T-helper 1 cell treated with Interleukin-12 subunit alpha and Interleukin-12 subunit beta and Interleukin-4 antibody, amounts not matched to agents 30 μg/mL and 1 μg/mL, for 36 hours (primary cell): ENCODE data around the gene SNRPA.

Experiments
- H3K27ac Mint-ChIP-seq: one replicate; pipeline ENCODE4 v1.8.0; 2021; ENCODE audit warnings: mild to moderate bottlenecking, mixed read lengths
- H3K27me3 Mint-ChIP-seq: one replicate; pipeline ENCODE4 v1.8.0; 2021; ENCODE audit warnings: low read depth, mixed read lengths
- H3K36me3 Mint-ChIP-seq: one replicate; pipeline ENCODE4 v1.8.0; 2021; ENCODE audit warnings: low read depth, mixed read lengths
- H3K4me1 Mint-ChIP-seq: one replicate; pipeline ENCODE4 v1.8.0; 2021; ENCODE audit warnings: low read depth, mixed read lengths
- H3K4me3 Mint-ChIP-seq: one replicate; pipeline ENCODE4 v1.8.0; 2021; ENCODE audit warnings: mild to moderate bottlenecking, moderate library complexity, mixed read lengths
- H3K9me3 Mint-ChIP-seq: one replicate; pipeline ENCODE4 v1.8.0; 2021; ENCODE audit warnings: mixed read lengths

Gene SNRPA

GRCh38 chr19:40786060-40787037, 35.3 kb downstream of the SNRPA start:
- no peaks in the 10 kb centered on the region for H3K9me3 Mint-ChIP-seq
- H3K4me3 Mint-ChIP-seq, result no peak overlapping the region
- H3K27me3 Mint-ChIP-seq, result no peaks in the 10 kb centered on the region
- peaks cover 12% of the 10 kb centered on the region for H3K4me1 Mint-ChIP-seq
- H3K27ac Mint-ChIP-seq, result no peak overlapping the region
- peaks cover 24% of the 10 kb centered on the region for H3K36me3 Mint-ChIP-seq

- Mint-ChIP-seq H3K4me1 (peaks cover 15% of the 10 kb centered on the region), H3K9me3 (no peaks in the 10 kb centered on the region), H3K36me3 (peaks cover 19% of the 10 kb centered on the region), H3K27ac (no peak overlapping the region), H3K4me3 (no peak overlapping the region), H3K27me3 (no peaks in the 10 kb centered on the region)
Measured at GRCh38 chr19:40791349-40791748, 40.3 kb downstream of the SNRPA start.

- Mint-ChIP-seq H3K27me3 (no peaks in the 10 kb centered on the region), H3K4me3 (no peak overlapping the region), H3K9me3 (no peaks in the 10 kb centered on the region), H3K27ac (no peak overlapping the region), H3K36me3 (peaks cover 18% of the 10 kb centered on the region), H3K4me1 (peaks cover 18% of the 10 kb centered on the region)
Measured at GRCh38 chr19:40791996-40792395, 41.0 kb downstream of the SNRPA start.

DNA sequence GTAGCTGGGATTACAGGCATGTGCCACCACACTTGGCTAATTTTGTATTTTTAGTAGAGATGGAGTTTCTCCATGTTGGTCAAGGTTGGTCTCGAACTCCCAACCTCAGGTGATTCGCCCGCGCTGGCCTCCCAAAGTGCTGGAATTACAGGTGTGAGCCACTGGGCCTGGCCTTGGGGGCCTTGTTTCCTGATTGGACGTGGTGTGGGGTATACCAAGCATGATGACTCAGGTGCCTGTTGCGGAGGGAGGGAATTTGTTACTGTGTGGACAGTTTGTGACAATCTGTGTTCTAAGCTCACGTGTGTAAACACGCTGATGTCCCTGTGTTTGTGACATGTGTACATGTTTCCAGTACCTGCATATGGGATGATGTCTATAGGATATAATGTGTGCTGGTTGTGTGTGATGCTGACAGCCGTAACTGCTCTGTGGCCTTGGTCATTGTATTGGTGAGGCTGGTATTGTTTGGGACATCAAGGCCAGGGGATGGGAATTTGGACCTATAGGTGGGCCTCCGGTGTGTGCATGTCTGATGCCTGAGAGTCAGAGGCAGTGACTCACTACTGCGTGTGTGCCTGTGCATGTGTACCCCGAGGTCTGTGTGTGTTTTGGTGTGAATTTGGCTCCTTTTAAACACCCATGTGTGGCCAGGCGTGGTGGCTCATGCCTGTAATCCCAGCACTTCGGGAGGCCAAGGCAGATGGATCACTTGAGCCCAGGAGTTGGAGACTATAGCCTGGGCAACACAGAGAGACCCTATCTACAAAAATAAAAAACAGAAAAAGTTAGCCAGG, 46.4 kb downstream of the SNRPA start:
- H3K36me3 Mint-ChIP-seq, result peaks cover 27% of the 10 kb centered on the region

GRCh38 chr19:40797963-40798682, 47.1 kb downstream of the SNRPA start:
- Mint-ChIP-seq H3K27me3 (no peaks in the 10 kb centered on the region), H3K4me3 (peak overlapping the region; percentile 92), H3K9me3 (no peaks in the 10 kb centered on the region), H3K4me1 (peaks cover 39% of the 10 kb centered on the region), H3K27ac (peak overlapping the region; percentile 93), H3K36me3 (peaks cover 34% of the 10 kb centered on the region)

More for the DNA sequence above, 46.4 kb downstream of the SNRPA start:
- Mint-ChIP-seq H3K27ac (peak overlapping the region; percentile 93), H3K4me3 (no peak overlapping the region), H3K27me3 (no peaks in the 10 kb centered on the region), H3K9me3 (no peaks in the 10 kb centered on the region), H3K4me1 (peaks cover 34% of the 10 kb centered on the region)

- peak within 1 kb of the TSS; percentile 93 for H3K27ac Mint-ChIP-seq
Measured at GRCh38 chr19:40798683-40799557, 47.9 kb downstream of the SNRPA start, which contains the start of gene EGLN2. Gene EGLN2 (plus strand): TSS chr19:40799191. CDS start chr19:40800573, 1,382 bp downstream.

DNA sequence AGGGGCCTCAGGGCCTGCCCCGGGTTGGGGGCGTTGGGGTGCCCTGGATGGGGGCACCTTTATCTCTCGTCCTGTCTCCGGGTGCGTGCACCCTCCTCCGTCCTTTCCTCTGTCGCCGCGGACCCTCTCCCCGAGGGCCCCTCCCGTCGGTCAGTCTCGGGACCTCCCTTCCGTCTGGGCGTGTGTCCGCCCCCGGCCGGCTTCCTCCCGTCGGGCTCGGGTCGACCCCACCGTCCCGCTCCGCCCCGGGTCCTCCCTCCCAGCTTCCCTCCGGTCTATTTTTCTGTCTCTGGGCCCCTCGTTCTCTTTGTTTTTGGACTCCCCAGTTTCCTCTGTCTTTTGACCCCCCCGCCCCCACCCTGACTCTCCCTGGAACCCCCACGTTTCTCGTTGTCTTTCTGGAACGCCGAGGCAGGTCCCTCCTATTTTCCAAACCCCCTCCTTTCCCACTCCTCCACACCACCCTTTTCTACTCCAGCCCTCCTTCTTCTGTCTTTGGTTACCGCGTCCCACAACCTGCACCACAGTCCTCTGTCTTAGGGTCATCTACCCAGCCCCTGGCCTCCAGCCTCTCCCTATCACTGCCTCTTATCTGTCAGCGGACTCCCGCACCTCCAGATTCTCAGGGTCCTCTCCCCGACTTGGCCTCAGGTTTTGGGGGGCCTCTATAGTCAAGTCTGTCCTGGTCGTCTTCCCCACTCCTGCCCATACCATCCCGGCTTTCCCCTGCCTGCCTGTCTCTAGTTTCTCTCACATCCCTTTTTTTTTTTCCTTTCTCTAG, 48.7 kb downstream of the SNRPA start:
- peak overlapping the region; percentile 86 for H3K27ac Mint-ChIP-seq
- peak overlapping the region; percentile 96 for H3K4me3 Mint-ChIP-seq
- H3K4me1 Mint-ChIP-seq, result peaks cover 56% of the 10 kb centered on the region
- H3K27me3 Mint-ChIP-seq, result no peaks in the 10 kb centered on the region
- H3K9me3 Mint-ChIP-seq, result no peaks in the 10 kb centered on the region
- peaks cover 44% of the 10 kb centered on the region for H3K36me3 Mint-ChIP-seq

More at GRCh38 chr19:40798683-40799557, 47.9 kb downstream of the SNRPA start, which contains the start of gene EGLN2:
- Mint-ChIP-seq H3K4me1 (peaks cover 47% of the 10 kb centered on the region), H3K4me3 (peak within 1 kb of the TSS; percentile 96), H3K27me3 (no peaks in the 10 kb centered on the region), H3K9me3 (no peaks in the 10 kb centered on the region), H3K36me3 (peaks cover 40% of the 10 kb centered on the region)

- Mint-ChIP-seq H3K9me3 (no peaks in the 10 kb centered on the region), H3K27ac (peak overlapping the region; percentile 86), H3K27me3 (no peaks in the 10 kb centered on the region), H3K36me3 (peaks cover 44% of the 10 kb centered on the region), H3K4me1 (peaks cover 63% of the 10 kb centered on the region), H3K4me3 (peak overlapping the region; percentile 96)
Measured at GRCh38 chr19:40800339-40800996, 49.5 kb downstream of the SNRPA start.

DNA sequence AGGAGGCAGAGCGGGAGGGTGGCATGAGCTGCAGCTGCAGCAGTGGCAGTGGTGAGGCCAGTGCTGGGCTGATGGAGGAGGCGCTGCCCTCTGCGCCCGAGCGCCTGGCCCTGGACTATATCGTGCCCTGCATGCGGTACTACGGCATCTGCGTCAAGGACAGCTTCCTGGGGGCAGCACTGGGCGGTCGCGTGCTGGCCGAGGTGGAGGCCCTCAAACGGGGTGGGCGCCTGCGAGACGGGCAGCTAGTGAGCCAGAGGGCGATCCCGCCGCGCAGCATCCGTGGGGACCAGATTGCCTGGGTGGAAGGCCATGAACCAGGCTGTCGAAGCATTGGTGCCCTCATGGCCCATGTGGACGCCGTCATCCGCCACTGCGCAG, 50.0 kb downstream of the SNRPA start:
- Mint-ChIP-seq H3K4me1 (peaks cover 67% of the 10 kb centered on the region), H3K4me3 (peak overlapping the region; percentile 96), H3K27me3 (no peaks in the 10 kb centered on the region), H3K27ac (peak overlapping the region; percentile 96), H3K36me3 (peaks cover 46% of the 10 kb centered on the region), H3K9me3 (no peaks in the 10 kb centered on the region)

DNA sequence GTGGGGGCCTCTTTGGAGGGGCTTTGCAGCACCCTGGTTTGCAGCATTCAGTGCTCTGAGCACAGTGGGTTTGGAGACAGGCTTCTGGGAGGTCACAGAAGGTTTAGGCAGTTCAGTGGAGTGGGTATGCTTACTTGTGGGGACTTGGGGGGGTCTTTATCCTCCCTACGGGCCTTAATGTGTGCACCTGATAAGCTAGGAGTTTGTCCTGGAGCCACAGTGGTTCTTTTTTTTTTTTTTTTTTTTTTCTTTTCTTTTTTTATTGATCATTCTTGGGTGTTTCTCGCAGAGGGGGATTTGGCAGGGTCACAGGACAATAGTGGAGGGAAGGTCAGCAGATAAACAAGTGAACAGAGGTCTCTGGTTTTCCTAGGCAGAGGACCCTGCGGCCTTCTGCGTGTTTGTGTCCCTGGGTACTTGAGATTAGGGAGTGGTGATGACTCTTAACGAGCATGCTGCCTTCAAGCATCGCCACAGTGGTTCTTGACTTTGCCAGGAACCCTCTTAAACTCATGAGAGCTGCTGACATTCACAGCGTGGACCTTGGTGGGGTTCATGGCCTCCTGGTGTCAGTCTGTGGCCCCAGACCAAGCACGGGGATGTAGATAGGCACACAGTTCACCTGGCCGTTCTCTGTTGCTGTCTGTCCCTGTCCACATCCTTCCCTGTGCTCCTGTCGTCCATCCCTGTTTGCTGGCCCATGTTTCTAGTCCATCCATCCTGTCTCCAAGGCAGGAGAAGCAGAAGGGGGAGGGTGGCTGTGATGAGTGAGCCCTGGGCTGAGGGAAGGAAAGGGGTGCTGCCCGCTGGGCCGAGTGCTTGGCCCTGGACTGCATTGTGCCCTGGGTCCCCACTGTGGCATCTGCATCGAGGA, 50.7 kb downstream of the SNRPA start:
- Mint-ChIP-seq H3K36me3 (peaks cover 44% of the 10 kb centered on the region), H3K27me3 (no peaks in the 10 kb centered on the region), H3K27ac (peak overlapping the region; percentile 96)

DNA sequence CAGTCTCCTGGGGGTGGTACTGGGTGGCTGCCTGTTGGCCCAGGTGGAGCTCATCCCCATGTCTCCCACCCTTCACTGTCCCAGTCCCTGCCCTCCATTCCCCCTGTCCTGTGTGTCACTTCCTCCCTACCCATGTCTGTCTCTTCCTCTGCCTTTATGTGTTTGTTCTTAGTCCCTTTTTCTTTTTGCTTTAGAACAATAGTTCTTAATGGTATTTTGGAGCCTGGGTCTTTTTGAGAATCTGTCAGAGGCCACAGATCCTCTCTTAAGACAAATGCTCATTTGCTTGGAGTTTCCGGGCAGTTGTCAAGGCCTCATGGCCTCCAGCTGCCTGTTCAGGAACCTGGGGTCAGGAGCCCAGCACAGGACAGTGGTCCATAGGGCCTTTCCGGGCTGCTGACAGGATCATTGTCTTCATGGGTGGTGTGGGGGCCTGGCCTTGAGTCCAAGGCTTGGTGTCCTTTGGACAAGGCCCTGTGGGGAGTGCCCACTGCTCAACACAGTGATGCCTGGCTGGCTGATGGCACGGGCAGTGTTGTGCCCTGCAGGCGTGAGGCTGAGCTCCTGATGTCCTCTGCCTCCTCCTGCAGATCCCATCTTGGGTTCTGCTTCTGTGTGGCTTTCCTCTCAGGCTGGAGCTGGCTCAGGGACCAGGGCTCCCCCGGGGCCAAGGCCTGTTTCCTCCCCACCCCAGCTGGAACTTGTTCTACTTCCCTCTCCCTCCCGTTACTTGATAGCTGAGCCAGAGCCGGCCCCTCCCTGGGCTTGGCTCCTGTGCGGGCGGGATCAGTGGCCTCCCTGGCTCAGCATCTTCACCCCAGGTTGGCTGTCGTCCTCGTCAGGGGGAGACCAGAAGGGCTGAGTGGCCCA, 51.5 kb downstream of the SNRPA start:
- Mint-ChIP-seq H3K27ac (peak overlapping the region; percentile 96), H3K36me3 (peaks cover 47% of the 10 kb centered on the region), H3K27me3 (no peaks in the 10 kb centered on the region), H3K4me1 (peaks cover 72% of the 10 kb centered on the region), H3K9me3 (no peaks in the 10 kb centered on the region), H3K4me3 (peak overlapping the region; percentile 83)

More for the DNA sequence above, 50.7 kb downstream of the SNRPA start:
- Mint-ChIP-seq H3K9me3 (no peaks in the 10 kb centered on the region), H3K4me1 (peaks cover 70% of the 10 kb centered on the region), H3K4me3 (peak overlapping the region; percentile 96)
